DMS53 (cell line): ENCODE data around the gene VRK2.
"Not testable (repeated sequence)": the region's sequence is repeated elsewhere in the genome, so short reads cannot be mapped to it uniquely, and the experiment has no call there.

ENCODE experiments used
- DNase-seq: peaks from one replicate; lab custom pipeline; 2025; lab: John Stamatoyannopoulos, UW

Gene VRK2

GRCh38 chr2:58054264-58054663, 7.7 kb downstream of the VRK2 start:
- no peak for DNase-seq

GRCh38 chr2:58055033-58055786, 8.6 kb downstream of the VRK2 start:
- DNase-seq: no peak

- DNase-seq: no peak
Measured at GRCh38 chr2:58056192-58056916, 9.7 kb downstream of the VRK2 start.

GRCh38 chr2:58057707-58058530, 11.3 kb downstream of the VRK2 start:
- DNase-seq: no peak

- DNase-seq: no peak
Measured at GRCh38 chr2:58063641-58064040, 17.0 kb downstream of the VRK2 start.

- no peak for DNase-seq
Measured at GRCh38 chr2:58064086-58064485, 17.5 kb downstream of the VRK2 start.

GRCh38 chr2:58065248-58065647, 18.6 kb downstream of the VRK2 start:
- DNase-seq: no peak

GRCh38 chr2:58067001-58067400, 20.4 kb downstream of the VRK2 start:
- DNase-seq: no peak

GRCh38 chr2:58070765-58071164, 24.2 kb downstream of the VRK2 start:
- no peak for DNase-seq

GRCh38 chr2:58072102-58072501, 25.5 kb downstream of the VRK2 start:
- no peak for DNase-seq

GRCh38 chr2:58073008-58073407, 26.4 kb downstream of the VRK2 start:
- no peak for DNase-seq

- DNase-seq: no peak
Measured at GRCh38 chr2:58073751-58074150, 27.1 kb downstream of the VRK2 start.

GRCh38 chr2:58081000-58081399, 34.4 kb downstream of the VRK2 start:
- DNase-seq: peak; percentile 73

GRCh38 chr2:58089081-58089480, 42.5 kb downstream of the VRK2 start:
- DNase-seq: no peak

- DNase-seq: not testable (repeated sequence)
Measured at GRCh38 chr2:58092772-58093171, 46.2 kb downstream of the VRK2 start.

- DNase-seq: no peak
Measured at GRCh38 chr2:58097025-58097424, 50.4 kb downstream of the VRK2 start.

- no peak for DNase-seq
Measured at GRCh38 chr2:58098254-58099095, 51.9 kb downstream of the VRK2 start.

- no peak for DNase-seq
Measured at GRCh38 chr2:58099096-58099769, 52.6 kb downstream of the VRK2 start.

- DNase-seq: no peak
Measured at GRCh38 chr2:58101500-58101899, 54.9 kb downstream of the VRK2 start.

GRCh38 chr2:58106896-58107295, 60.3 kb downstream of the VRK2 start:
- DNase-seq: no peak
